Medulla oblongata (tissue), 1 donor: Measurements from ENCODE around the gene OR52D1.

Source experiments
- DNase-seq: peaks from one replicate; pipeline ENCODE4 v3.0.0-alpha.2; 2015; ENCODE audit errors: extremely low spot score

The OR52D1 gene

DNA sequence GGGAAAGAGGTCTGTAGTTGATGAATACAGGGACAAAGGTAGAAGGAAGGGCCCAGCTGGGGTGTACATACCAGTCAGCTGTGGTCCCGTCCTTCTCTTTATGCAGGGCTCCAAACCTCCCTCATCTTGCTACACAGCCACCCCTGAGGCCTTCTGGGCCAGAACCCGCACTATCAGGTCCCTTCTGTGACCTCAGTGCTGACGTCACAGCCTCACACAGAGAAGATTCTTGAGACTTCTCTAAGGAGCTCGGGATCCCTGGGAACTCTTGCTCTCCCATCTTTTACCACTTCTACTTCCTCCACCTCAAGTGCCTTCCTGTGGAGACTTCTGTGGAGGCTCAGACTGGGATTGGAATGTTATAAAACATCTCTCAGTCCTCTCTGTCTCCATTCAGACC lies 21.3 kb downstream of the OR52D1 start, which contains the start of gene UBQLN3:
TSS of gene UBQLN3 (minus strand) at position 155 of the 400 bp plus-strand sequence. CDS start 399 bp downstream, outside the sequence.
- DNase-seq, result no peak

DNA sequence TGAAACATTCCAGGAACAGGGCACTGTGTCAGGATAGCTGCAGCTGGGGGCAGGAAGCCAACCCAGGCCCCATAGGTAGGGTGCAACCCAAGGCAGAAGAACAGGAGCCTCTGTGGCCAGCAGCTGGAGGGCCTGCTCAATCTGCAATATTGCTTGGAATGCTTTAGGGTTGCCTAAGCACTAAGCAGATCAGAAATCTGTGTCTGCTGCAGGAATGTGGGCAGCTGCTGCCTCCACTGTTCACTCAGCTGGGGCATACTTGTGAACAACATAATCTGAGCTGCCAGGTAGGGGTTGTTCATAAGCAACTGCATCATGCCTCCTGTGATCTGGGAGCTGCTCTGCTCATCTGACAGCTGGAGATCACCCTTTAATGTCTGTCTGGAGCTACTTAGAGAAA lies 26.4 kb downstream of the OR52D1 start:
- no peak for DNase-seq

DNA sequence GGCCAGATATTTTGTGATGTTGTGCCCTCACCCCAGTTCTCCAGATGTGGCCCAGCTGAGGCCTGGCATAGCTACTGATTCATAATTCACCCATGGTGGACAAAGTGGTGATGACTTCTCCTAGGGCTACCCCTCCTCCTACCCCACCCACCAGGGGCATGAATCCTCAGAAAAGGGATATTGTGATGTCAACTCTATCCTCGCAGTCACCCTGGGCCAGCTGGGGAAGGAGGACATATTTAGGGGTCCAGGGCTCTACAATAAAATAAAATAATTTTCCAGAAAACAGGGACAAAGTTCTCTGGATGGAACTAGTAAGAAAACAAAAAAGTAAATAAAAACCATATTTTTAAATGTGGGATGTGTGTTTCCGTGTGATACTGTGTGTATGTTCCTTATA lies 28.1 kb downstream of the OR52D1 start, which contains the start of gene UBQLNL:
TSS of gene UBQLNL (minus strand) at position 101 of the 400 bp plus-strand sequence. CDS start 258 bp downstream, outside the sequence.
- DNase-seq, result no peak

DNA sequence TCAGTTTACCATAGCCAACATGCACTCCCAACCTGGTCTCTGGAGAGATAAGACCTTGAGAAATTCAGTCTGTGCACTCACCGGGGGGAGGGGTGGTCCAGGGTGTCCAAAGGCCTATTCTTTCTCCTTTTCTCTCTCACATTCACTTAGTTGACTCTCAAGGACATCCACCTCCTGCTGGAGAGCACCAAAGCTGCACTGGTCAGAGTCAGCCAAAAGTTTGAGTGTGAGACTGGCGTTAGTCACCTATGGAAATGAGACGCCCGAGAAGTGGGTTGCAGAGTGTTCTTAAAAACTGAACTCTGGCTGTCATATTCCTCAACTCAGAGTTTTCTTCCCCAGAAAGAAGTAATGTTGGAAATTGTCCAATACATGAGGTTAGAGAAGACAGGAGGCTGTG lies 33.1 kb downstream of the OR52D1 start:
- DNase-seq, result no peak

DNA sequence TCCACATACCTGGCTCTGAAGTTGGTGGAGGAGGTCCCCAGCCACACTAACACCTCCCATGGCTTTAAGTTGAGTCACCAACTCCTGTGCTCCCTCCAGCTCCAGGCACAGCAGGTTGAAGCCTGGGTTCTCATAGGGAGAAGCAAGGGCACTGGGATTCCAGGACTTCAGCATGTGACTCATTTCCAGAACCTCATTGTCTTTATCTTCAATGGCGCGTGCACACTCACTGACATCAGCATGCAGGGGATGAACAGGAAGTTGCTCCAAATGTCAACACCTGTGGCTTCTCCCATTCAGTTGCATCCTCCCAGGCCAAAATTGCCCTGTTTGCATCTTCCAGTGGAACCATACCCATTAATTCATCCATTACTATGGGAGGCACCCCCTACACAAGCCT lies 33.8 kb downstream of the OR52D1 start:
- no peak for DNase-seq

DNA sequence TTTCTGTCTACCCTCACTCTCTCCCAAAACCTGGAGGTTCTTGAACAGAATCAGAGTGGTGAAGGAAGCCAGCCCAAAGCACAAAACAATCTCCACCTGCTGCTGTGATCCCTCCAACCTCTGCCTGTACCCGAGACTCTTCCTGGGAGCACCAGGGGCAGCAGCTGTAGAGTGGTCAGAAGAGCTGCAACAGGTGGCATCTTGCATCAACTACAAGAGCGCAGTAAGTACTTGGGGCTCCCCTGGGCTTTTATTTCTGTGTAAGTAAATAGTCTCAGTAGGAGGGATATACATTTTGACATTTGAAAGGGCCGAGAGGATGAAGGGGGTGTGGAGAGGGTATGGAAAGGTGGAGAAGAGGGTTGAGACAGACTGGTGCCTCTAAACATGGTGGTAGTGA lies 36.3 kb downstream of the OR52D1 start:
- no peak for DNase-seq

DNA sequence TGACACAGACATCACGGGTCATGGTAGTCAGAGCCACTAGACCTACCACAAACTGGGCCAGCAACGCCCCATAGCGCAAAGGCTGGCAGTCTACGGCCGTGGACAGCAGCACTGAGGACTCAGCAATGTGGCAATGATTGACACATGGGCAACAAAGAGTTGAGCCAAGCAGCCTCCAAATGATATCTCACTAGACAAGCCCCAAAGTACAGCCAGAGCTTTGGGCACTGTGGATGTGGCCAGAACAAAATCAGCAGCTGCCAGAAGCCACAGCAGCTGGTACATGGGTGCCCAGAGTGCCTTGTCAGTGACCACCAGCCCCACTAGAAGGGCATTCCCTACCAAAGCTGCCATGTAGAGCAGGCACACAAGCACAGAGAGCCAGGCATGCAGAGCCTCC lies 39.2 kb downstream of the OR52D1 start:
- no peak for DNase-seq

DNA sequence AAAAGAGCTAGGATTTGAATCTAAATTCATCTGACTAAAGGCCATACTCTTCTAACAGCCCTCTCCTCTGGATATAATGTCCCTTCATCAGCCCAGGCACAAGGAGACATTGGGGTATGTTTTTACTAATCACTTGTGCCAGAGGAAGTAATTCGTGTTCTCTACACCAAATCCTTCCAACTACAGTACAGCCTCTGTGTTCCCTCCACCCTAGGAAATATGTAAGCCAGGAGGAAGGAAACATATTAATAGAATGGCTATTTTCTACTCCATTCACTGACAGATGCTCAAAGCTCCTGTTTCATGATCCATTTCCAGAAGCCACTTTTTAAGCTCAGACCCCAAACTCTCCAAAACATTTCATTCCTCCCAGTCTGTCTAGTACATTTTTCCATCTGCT lies 40.0 kb downstream of the OR52D1 start:
- DNase-seq, result no peak

DNA sequence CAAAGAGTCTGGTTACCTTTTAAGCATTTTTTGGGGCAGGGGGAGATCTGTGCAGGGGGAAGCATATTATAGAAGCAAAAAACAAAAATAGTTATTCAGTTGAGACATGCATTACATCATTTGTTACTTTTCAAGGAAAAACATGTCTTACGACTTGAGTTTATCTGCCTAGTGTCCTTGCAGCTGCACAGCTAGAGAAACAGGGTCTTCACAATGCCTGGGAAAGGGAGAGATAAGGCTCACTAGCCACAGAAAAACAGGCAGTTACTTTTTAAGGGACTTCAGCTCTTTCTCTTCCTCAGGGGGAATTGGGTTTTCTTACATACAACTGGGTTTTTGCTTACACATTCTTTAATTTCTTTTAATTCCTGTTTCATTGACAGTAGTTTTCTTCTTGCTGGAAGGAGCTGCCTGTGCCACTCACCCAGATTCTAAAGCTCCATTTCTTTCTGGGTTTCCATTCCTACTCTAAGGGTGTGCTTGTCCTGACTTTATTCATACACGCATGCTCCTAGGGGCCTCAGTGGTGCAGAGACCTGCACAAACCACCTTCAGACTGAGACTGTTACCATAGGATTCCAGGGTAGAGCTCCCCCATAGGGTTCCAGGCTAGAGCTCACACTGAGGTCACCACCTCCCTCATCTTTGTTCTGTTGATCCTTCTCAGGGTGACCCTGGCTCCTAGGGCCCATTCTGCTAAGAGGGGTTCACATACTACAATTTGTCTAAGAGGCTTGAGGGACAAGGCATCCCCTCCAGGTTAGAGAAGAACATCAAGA lies 42.8 kb downstream of the OR52D1 start:
- no peak for DNase-seq

DNA sequence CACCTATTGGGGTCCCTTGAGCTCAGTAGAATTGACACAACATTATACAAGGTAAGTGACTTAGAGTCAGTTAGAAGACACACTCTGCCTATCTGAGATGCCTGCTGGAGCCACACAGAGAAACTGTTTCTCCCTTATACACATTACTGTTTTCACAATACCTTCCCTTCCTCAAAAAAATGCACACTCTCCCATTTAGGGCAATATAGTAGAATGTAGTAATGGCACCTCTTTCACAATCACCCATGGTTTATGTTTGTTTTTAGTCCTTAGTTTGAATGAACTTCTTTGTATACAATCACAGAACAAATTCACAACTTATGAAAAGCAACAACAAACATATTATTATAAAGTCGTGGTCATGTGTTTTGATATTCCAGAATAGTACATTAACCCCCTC lies 45.6 kb downstream of the OR52D1 start:
- DNase-seq, result no peak

DNA sequence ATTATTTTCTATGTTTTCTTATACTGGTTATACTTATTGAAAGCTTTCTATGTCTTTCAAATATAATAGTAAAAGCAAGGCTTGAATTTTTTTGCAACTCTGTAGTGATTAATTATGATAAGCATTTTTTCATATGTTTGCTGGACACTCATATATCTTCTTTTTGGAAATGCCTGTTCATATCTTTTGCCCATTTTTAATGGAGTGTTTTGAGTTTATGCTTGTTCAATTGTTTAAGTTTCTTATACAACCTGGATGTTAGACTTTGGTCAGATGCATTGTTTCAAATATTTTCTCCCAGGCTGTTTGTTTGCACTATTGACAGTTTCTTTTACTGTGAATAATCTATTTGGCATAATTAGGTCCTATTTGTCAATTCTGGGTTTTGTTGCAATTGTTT lies 48.0 kb downstream of the OR52D1 start:
- no peak for DNase-seq
